HepG2 (cell line): ENCODE results near the gene TBC1D19. TPM values are rescaled to one million over a fixed set of nuclear protein-coding genes. Genes with fewer than 3 reads are reported as not detected.

Experiments
- ATAC-seq: fragments of 200-7000 bp; cut with Tn5 transposase; 3 replicates; pipeline ENCODE4 v1.9.1; 2020; ENCODE audit warnings: mild to moderate bottlenecking, moderate library complexity
- BruUV-seq: library from RNA; stranded (reverse); fragments of 400-500 nt; replicated peaks from 2 replicates; lab custom pipeline; 2021; lab: Mats Ljungman, UMichigan
- CTCF ChIA-PET: fragments of 300-600 bp; formaldehyde crosslinking; extraction: SDS; loops from one replicate; lab custom pipeline; 2021; ENCODE audit warnings: low total read pairs, inconsistent platforms, low intra/inter-chr PET ratio; lab: Yijun Ruan, JAX
- POLR2A ChIA-PET: fragments of 350-600 bp; sonication (Branson Sonifier 250); formaldehyde crosslinking; loops from one replicate; lab custom pipeline; 2020; ENCODE audit warnings: antibody characterized with exemption, inconsistent platforms; lab: Yijun Ruan, JAX
- DNase-seq: peaks from one replicate; pipeline ENCODE4 v3.0.0-alpha.2; 2015; ENCODE audit warnings: low spot score
- FAIRE-seq: peaks from 3 replicates; lab custom pipeline; 2011; peaks lifted over from hg19 to GRCh38; lab: Jason Lieb, UNC
- H2AFZ ChIP-seq: one replicate; pipeline ENCODE4 v1.6.1; 2011; ENCODE audit warnings: low read length, inconsistent platforms
- H3K27ac ChIP-seq: fragments of 300-600 bp; 3 replicates; pipeline ENCODE4 v1.8.0; 2011; ENCODE audit warnings: mixed run types, mild to moderate bottlenecking, mixed read lengths, low read length, inconsistent platforms; ENCODE audit not compliant: insufficient read depth; ENCODE audit errors: extremely low read length
- H3K27me3 ChIP-seq, 2 experiments: fragments of 200-600 bp in 1 of 2; 2 replicates in 1 of 2; 3 replicates in 1 of 2; pipeline versions ENCODE4 v1.6.0 to v1.8.0; 2011; ENCODE audit warnings: low read length in 2 of 2, mild to moderate bottlenecking in 2 of 2, moderate library complexity in 2 of 2, inconsistent platforms in 1 of 2; ENCODE audit not compliant: insufficient read depth in 2 of 2, control insufficient read depth in 1 of 2
- H3K36me3 ChIP-seq, 2 experiments: fragments of 200-600 bp in 1 of 2; replicated peaks in 1 of 2; 2 replicates in 1 of 2; 3 replicates in 1 of 2; pipeline versions ENCODE4 v1.5.1 to v1.8.0; 2011; ENCODE audit warnings: low read length in 2 of 2, inconsistent platforms in 1 of 2; ENCODE audit not compliant: insufficient read depth in 2 of 2, control insufficient read depth in 1 of 2
- H3K4me1 ChIP-seq: 2 replicates; pipeline ENCODE4 v1.5.1; 2012; ENCODE audit warnings: low read length, inconsistent platforms; ENCODE audit not compliant: insufficient read depth
- H3K4me2 ChIP-seq: 2 replicates; pipeline ENCODE4 v1.6.0; 2011; ENCODE audit warnings: low read depth, low read length, inconsistent platforms
- H3K4me3 ChIP-seq, 3 experiments: fragments of 200-600 bp in 1 of 3; sonication (generic), shearing (Covaris generic) in 1 of 3; replicated peaks in 1 of 3; 2 replicates each; pipeline ENCODE4 v1.5.1; 2011 to 2016; ENCODE audit warnings: low read length in 3 of 3, inconsistent platforms in 2 of 3, low read depth in 2 of 3, mild to moderate bottlenecking in 2 of 3, control low read depth in 1 of 3, mixed read lengths in 1 of 3; ENCODE audit not compliant: insufficient read depth in 1 of 3
- H3K79me2 ChIP-seq: one replicate; pipeline ENCODE4 v1.6.1; 2011; ENCODE audit warnings: low read length, inconsistent platforms; ENCODE audit not compliant: insufficient read depth
- H3K9ac ChIP-seq: 2 replicates; pipeline ENCODE4 v1.6.0; 2011; ENCODE audit warnings: mild to moderate bottlenecking, low read depth, low read length, inconsistent platforms; ENCODE audit not compliant: insufficient read depth
- H3K9me3 ChIP-seq: 2 replicates; pipeline ENCODE4 v1.5.1; 2012; ENCODE audit warnings: mild to moderate bottlenecking, low read length
- H4K20me1 ChIP-seq: 2 replicates; pipeline ENCODE4 v1.6.0; 2011; ENCODE audit warnings: inconsistent platforms, mild to moderate bottlenecking, low read length, moderate library complexity; ENCODE audit not compliant: insufficient read depth
- CCDC6 ChIP-seq: sonication (generic); formaldehyde crosslinking; IDR thresholded peaks from 2 replicates; pipeline ENCODE4 v1.8.1; 2022; ENCODE audit warnings: mild to moderate bottlenecking, missing genetic modification reagents, moderate library complexity
- FOSL2 ChIP-seq: sonication (generic); formaldehyde crosslinking; IDR thresholded peaks from 2 replicates; pipeline ENCODE4 v1.4.0; 2020; ENCODE audit warnings: missing genetic modification reagents
- HNF1A ChIP-seq, 2 experiments: sonication (generic) in 1 of 2; formaldehyde crosslinking in 1 of 2; IDR thresholded peaks; 2 replicates each; pipeline versions ENCODE4 v1.4.0 to v1.6.1; 2016 to 2020; ENCODE audit warnings: borderline replicate concordance in 1 of 2, low read depth in 1 of 2, mild to moderate bottlenecking in 1 of 2, missing genetic modification reagents in 1 of 2
- KLF16 ChIP-seq, 2 experiments: sonication (generic) in 1 of 2; formaldehyde crosslinking in 1 of 2; IDR thresholded peaks; 2 replicates each; pipeline versions ENCODE4 v1.6.1 to v1.8.0; 2016 to 2023; ENCODE audit warnings: missing genetic modification reagents in 2 of 2, missing compliant biosample characterization in 1 of 2
- MBNL3 ChIP-seq: fragments of 250-450 bp; sonication (Bioruptor Pico); conservative IDR thresholded peaks from 2 replicates; pipeline ENCODE4 v1.8.0; 2022; ENCODE audit warnings: mild to moderate bottlenecking, inconsistent platforms
- SIN3B ChIP-seq: fragments of 150-350 bp; IDR thresholded peaks from 2 replicates; pipeline ENCODE4 v1.6.1; 2014; ENCODE audit warnings: low read length
- SP1 ChIP-seq, 2 experiments: fragments of 450-650 bp in 1 of 2; sonication (generic) in 1 of 2; formaldehyde crosslinking in 1 of 2; IDR thresholded peaks; 2 replicates each; pipeline versions ENCODE4 v1.4.0 to v1.6.1; 2016 to 2020; ENCODE audit warnings: missing genetic modification reagents in 1 of 2
- SP4 ChIP-seq: sonication (generic); formaldehyde crosslinking; IDR thresholded peaks from 2 replicates; pipeline ENCODE4 v1.8.1; 2023; ENCODE audit warnings: mild to moderate bottlenecking, missing genetic modification reagents
- SRF ChIP-seq: IDR thresholded peaks from 2 replicates; pipeline ENCODE4 v1.6.1; 2011; ENCODE audit warnings: mild to moderate bottlenecking, low read depth, low read length, moderate library complexity
- TBL1XR1 ChIP-seq: fragments of 150-350 bp; IDR thresholded peaks from 2 replicates; pipeline ENCODE4 v1.6.1; 2014; ENCODE audit warnings: borderline replicate concordance, low read length; ENCODE audit not compliant: partially characterized antibody
- ZBTB3 ChIP-seq: sonication (generic); formaldehyde crosslinking; IDR thresholded peaks from 2 replicates; pipeline ENCODE4 v1.4.0; 2020; ENCODE audit warnings: low read depth, mild to moderate bottlenecking, moderate library complexity, missing genetic modification reagents, borderline replicate concordance
- ZBTB38 ChIP-seq: sonication (generic); formaldehyde crosslinking; IDR thresholded peaks from 2 replicates; pipeline ENCODE4 v1.5.1; 2020; ENCODE audit warnings: mild to moderate bottlenecking, missing genetic modification reagents
- ZNF883 ChIP-seq: sonication (generic); formaldehyde crosslinking; IDR thresholded peaks from 2 replicates; pipeline ENCODE4 v1.5.1; 2020; ENCODE audit warnings: mild to moderate bottlenecking, missing genetic modification reagents; ENCODE audit errors: not compliant biosample characterization
- WGBS: methylation state at CpG from one replicate; pipeline ENCODE4 v1.1.6; 2017; ENCODE audit warnings: low lambda C conversion rate; 5-methylcytosine and 5-hydroxymethylcytosine counted together
- in situ Hi-C: cut with HindIII; loops from 2 replicates; pipeline ENCODE4 v1.10.0; 2017; ENCODE audit warnings: low pct_unique_long_range_greater_than_20kb; ENCODE audit not compliant: extremely low pct_ligation_motif_present
- intact Hi-C: fragments of 100-400 bp; cut with micrococcal nuclease; formaldehyde crosslinking; loops from one replicate; pipeline ENCODE4 v1.10.0; 2022; ENCODE audit not compliant: unreplicated experiment
- polyA plus RNA-seq, 8 experiments: library from polyadenylated mRNA; depleted of rRNA in 3 of 8; stranded (reverse) in 7 of 8; unstranded in 1 of 8; fragments of >200 nt; fragmentation: Illumina TruSeq in 4 of 8; extraction: Trizol in 4 of 8; gene quantifications; 2 replicates each; pipeline versions ENCODE4 v1.2.1 to v1.2.3, GENCODE V29; 2011 to 2016; ENCODE audit warnings: low read depth in 4 of 8, missing spikeins in 1 of 8, mixed read lengths in 1 of 8; ENCODE audit not compliant: insufficient read depth in 1 of 8
- total RNA-seq, 5 experiments: library from RNA; depleted of rRNA; stranded (reverse); fragments of >200 nt; fragmentation: Illumina TruSeq; extraction: Trizol; gene quantifications; 2 replicates each; pipeline ENCODE4 v1.2.3, GENCODE V29; 2016; ENCODE audit warnings: low read depth in 1 of 5
- TF ChIP-seq, protein P1 (sequence below): sonication (generic); formaldehyde crosslinking; IDR thresholded peaks from 2 replicates; pipeline ENCODE4 v1.4.0; 2020; ENCODE audit warnings: mild to moderate bottlenecking, missing genetic modification reagents

The TBC1D19 gene
- total and polyA plus RNA-seq, 2 of the 13 experiments (the other 11 are each of a cell fraction or from before 2014, with no cell fraction given), result 1.6 to 3.5 TPM

DNA sequence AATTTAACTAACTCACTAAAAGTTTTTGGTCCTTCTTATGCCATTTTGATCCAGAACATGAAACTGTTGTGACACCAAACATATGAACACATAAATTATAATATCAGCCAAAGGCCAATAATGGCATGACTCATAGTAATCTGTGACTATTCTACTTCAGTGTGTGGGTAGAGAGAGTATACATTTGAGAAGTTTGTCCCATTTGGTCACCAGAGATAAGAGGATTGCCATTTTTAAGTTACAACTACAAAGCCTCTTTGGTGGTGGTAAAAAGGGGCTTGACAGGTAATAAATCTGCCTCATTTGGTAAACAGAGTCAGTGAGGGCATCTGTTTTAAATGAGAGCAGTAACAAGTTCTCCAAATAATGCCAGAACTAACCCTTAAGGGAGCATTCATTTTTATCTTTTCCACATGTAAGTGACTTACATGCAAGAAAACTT is 117.9 kb downstream of the TBC1D19 start:
- H3K4me3 ChIP-seq, result no peak overlapping the region
- no peaks in the 10 kb centered on the region for H4K20me1 ChIP-seq
- FAIRE-seq, result no peak
- TF ChIP-seq FOSL2 (CRISPR knock-in tag) (no peak), ZBTB38 (no peak), SRF (no peak)
- TF ChIP-seq, protein P1, sequence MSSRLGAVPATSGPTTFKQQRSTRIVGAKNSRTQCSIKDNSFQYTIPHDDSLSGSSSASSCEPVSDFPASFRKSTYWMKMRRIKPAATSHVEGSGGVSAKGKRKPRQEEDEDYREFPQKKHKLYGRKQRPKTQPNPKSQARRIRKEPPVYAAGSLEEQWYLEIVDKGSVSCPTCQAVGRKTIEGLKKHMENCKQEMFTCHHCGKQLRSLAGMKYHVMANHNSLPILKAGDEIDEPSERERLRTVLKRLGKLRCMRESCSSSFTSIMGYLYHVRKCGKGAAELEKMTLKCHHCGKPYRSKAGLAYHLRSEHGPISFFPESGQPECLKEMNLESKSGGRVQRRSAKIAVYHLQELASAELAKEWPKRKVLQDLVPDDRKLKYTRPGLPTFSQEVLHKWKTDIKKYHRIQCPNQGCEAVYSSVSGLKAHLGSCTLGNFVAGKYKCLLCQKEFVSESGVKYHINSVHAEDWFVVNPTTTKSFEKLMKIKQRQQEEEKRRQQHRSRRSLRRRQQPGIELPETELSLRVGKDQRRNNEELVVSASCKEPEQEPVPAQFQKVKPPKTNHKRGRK (CRISPR knock-in tag), result no peak
- TF ChIP-seq, all 625 proteins: peak for 0
- in situ Hi-C loops (no loop called here), intact Hi-C loops (no loop called here)
- H3K27ac ChIP-seq, result no peak overlapping the region
- no peaks in the 10 kb centered on the region for H3K27me3 ChIP-seq
- no peaks in the 10 kb centered on the region for H3K79me2 ChIP-seq
- H3K9me3 ChIP-seq, result no peaks in the 10 kb centered on the region
- no peak overlapping the region for H3K4me2 ChIP-seq
- H3K36me3 ChIP-seq, result no peaks in the 10 kb centered on the region
- ATAC-seq, result no peak
- BruUV-seq, result no TSS peak
- POLR2A ChIA-PET, result no interaction called here
- DNase-seq, result no peak
- no peak overlapping the region for H3K9ac ChIP-seq
- no peaks in the 10 kb centered on the region for H3K4me1 ChIP-seq
- H2AFZ ChIP-seq, result no peak overlapping the region
- CTCF ChIA-PET, result no interaction called here

GRCh38 chr4:26707342-26707741 is 123.5 kb downstream of the TBC1D19 start:
- intact Hi-C loops (no loop called here), in situ Hi-C loops (no loop called here)
- ATAC-seq (no peak), DNase-seq (no peak), FAIRE-seq (no peak)
- CTCF ChIA-PET, result no interaction called here
- no peak overlapping the region for H3K9ac ChIP-seq
- H4K20me1 ChIP-seq, result no peaks in the 10 kb centered on the region
- H3K36me3 ChIP-seq, result no peaks in the 10 kb centered on the region
- no TSS peak for BruUV-seq
- no peak overlapping the region for H2AFZ ChIP-seq
- no peaks in the 10 kb centered on the region for H3K79me2 ChIP-seq
- no peaks in the 10 kb centered on the region for H3K9me3 ChIP-seq
- H3K4me1 ChIP-seq, result no peaks in the 10 kb centered on the region
- POLR2A ChIA-PET, result no interaction called here
- H3K27me3 ChIP-seq, result no peaks in the 10 kb centered on the region
- H3K27ac ChIP-seq, result no peak overlapping the region
- H3K4me2 ChIP-seq, result no peak overlapping the region
- WGBS, result 21% methylated on average over 1 of the region's 1 CpG
- H3K4me3 ChIP-seq, result no peak overlapping the region
- no peak for TF ChIP-seq MBNL3 (CRISPR knock-in tag)
- TF ChIP-seq KLF16 (CRISPR knock-in tag; IDR thresholded peaks at IDR 0.05), result no peak
- TF ChIP-seq SP1 (IDR thresholded peaks at IDR 0.05), result no peak
- TF ChIP-seq SP1 (CRISPR knock-in tag; IDR thresholded peaks at IDR 0.05), result no peak
- TF ChIP-seq HNF1A (IDR thresholded peaks at IDR 0.05; ENCODE audit: low read depth), result no peak
- no peak for TF ChIP-seq HNF1A (CRISPR knock-in tag; IDR thresholded peaks at IDR 0.05; ENCODE audit: borderline replicate concordance)
- TF ChIP-seq SP4 (CRISPR knock-in tag), result no peak
- no peak for TF ChIP-seq SIN3B
- TF ChIP-seq CCDC6, result no peak
- no peak for TF ChIP-seq ZBTB3 (CRISPR knock-in tag)
- no peak for TF ChIP-seq ZNF883 (CRISPR knock-in tag)
- TF ChIP-seq TBL1XR1, result no peak
